B cell (primary cell): ENCODE measurements around the gene SH3GL3. TPM values are rescaled to one million over a fixed set of nuclear protein-coding genes. Genes with fewer than 3 reads are reported as not detected.

Experiments used
- ATAC-seq: fragments of 200-7000 bp; cut with Tn5 transposase; one replicate; pipeline ENCODE4 v1.10.0; 2021; ENCODE audit warnings: low read depth, mild to moderate bottlenecking, moderate number of reproducible peaks, moderate library complexity
- CTCF ChIA-PET: fragments of 350-600 bp; sonication (Branson Sonifier 250); formaldehyde crosslinking; loops from one replicate; lab custom pipeline; 2021; ENCODE audit warnings: antibody characterized with exemption, inconsistent platforms; lab: Charles Lee
- POLR2A ChIA-PET: fragments of 350-600 bp; sonication (Branson Sonifier 250); formaldehyde crosslinking; loops from one replicate; lab custom pipeline; 2021; ENCODE audit warnings: antibody characterized with exemption; lab: Charles Lee
- DNase-seq: peaks from one replicate; pipeline ENCODE4 v3.0.0; 2013
- H2AFZ ChIP-seq: 2 replicates; pipeline ENCODE4 v1.6.1; 2012; ENCODE audit warnings: mild to moderate bottlenecking, low read depth, low read length; ENCODE audit not compliant: insufficient read depth, poor library complexity, severe bottlenecking
- H3K27ac ChIP-seq, 2 donors: 1 replicate in 1 of 2; 2 replicates in 1 of 2; pipeline ENCODE4 v1.5.1; 2012 to 2013; ENCODE audit warnings: low read length in 2 of 2, mild to moderate bottlenecking in 2 of 2, moderate library complexity in 1 of 2
- H3K27me3 ChIP-seq, 4 experiments: fragments of 200-600 bp in 1 of 4; sonication (generic) in 1 of 4; replicated peaks in 1 of 4; 1 replicate in 2 of 4; 2 replicates in 2 of 4; pipeline versions ENCODE4 v1.6.1 to v1.7.0; 2013 to 2016; ENCODE audit warnings: low read length in 3 of 4, mild to moderate bottlenecking in 2 of 4, mixed read lengths in 1 of 4, moderate library complexity in 1 of 4; ENCODE audit not compliant: insufficient read depth in 4 of 4, control insufficient read depth in 3 of 4; ENCODE audit errors: control extremely low read depth in 1 of 4
- H3K36me3 ChIP-seq, 2 experiments: replicated peaks in 1 of 2; 1 replicate in 1 of 2; 2 replicates in 1 of 2; pipeline versions ENCODE4 v1.6.1 to v1.7.1; 2013; ENCODE audit warnings: low read length in 1 of 2; ENCODE audit not compliant: insufficient read depth in 2 of 2, control insufficient read depth in 1 of 2; ENCODE audit errors: control extremely low read depth in 1 of 2, extremely low read depth in 1 of 2
- H3K4me1 ChIP-seq, 2 donors: fragments of 200-600 bp in 1 of 2; sonication (generic) in 1 of 2; 1 replicate in 1 of 2; 2 replicates in 1 of 2; pipeline versions ENCODE4 v1.5.1 to v1.6.1; 2013 to 2017; ENCODE audit warnings: low read length in 2 of 2; ENCODE audit not compliant: control insufficient read depth in 2 of 2, insufficient read depth in 2 of 2
- H3K4me2 ChIP-seq: replicated peaks from 2 replicates; pipeline ENCODE3; 2012; ENCODE audit warnings: mild to moderate bottlenecking, low read depth, low read length; ENCODE audit not compliant: poor library complexity, severe bottlenecking
- H3K4me3 ChIP-seq, 5 experiments: fragments of 200-600 bp in 1 of 5; sonication (generic) in 1 of 5; 1 replicate in 3 of 5; 2 replicates in 2 of 5; pipeline versions ENCODE4 v1.5.1 to v1.7.0; 2011 to 2016; ENCODE audit warnings: low read length in 4 of 5, mild to moderate bottlenecking in 4 of 5, low read depth in 2 of 5, control low read depth in 1 of 5, moderate library complexity in 1 of 5; ENCODE audit not compliant: insufficient read depth in 1 of 5; ENCODE audit errors: control extremely low read depth in 1 of 5, extremely low read depth in 1 of 5
- H3K79me2 ChIP-seq: fragments of 200-600 bp; sonication (generic); one replicate; pipeline ENCODE4 v1.6.0; 2016; ENCODE audit warnings: low read length; ENCODE audit not compliant: control insufficient read depth, insufficient read depth
- H3K9ac ChIP-seq: fragments of 200-600 bp; sonication (generic); 2 replicates; pipeline ENCODE4 v1.6.1; 2017; ENCODE audit warnings: mild to moderate bottlenecking, low read length, moderate library complexity
- H3K9me3 ChIP-seq, 3 donors: one replicate each; pipeline versions ENCODE4 v1.6.1 to v1.7.1; 2013; ENCODE audit warnings: low read length in 2 of 3; ENCODE audit not compliant: control insufficient read depth in 2 of 3, insufficient read depth in 1 of 3; ENCODE audit errors: control extremely low read depth in 1 of 3
- H4K20me1 ChIP-seq: 2 replicates; pipeline ENCODE4 v1.6.0; 2012; ENCODE audit warnings: mild to moderate bottlenecking, low read length; ENCODE audit not compliant: insufficient read depth, control insufficient read depth, poor library complexity, severe bottlenecking
- H3K27ac Mint-ChIP-seq: one replicate; pipeline ENCODE4 v1.8.0; 2021; ENCODE audit warnings: mixed read lengths
- H3K27me3 Mint-ChIP-seq: one replicate; pipeline ENCODE4 v1.8.0; 2021; ENCODE audit warnings: mixed read lengths
- H3K4me1 Mint-ChIP-seq: one replicate; pipeline ENCODE4 v1.8.0; 2021; ENCODE audit warnings: mixed read lengths
- H3K4me3 Mint-ChIP-seq: one replicate; pipeline ENCODE4 v1.8.0; 2021; ENCODE audit warnings: mixed read lengths
- H3K9me3 Mint-ChIP-seq: one replicate; pipeline ENCODE4 v1.8.0; 2022; ENCODE audit warnings: mixed read lengths; ENCODE audit not compliant: insufficient read depth
- CTCF ChIP-seq: fragments of 200-600 bp; IDR thresholded peaks from one replicate; pipeline ENCODE4 v1.8.0; 2022; ENCODE audit warnings: antibody characterized with exemption, mild to moderate bottlenecking
- EZH2 ChIP-seq: IDR thresholded peaks from 2 replicates; pipeline ENCODE4 v1.6.1; 2012; ENCODE audit warnings: borderline replicate concordance, low read depth, mild to moderate bottlenecking, moderate library complexity, low read length; ENCODE audit not compliant: insufficient read depth, poor library complexity, severe bottlenecking
- WGBS: methylation state at CpG from one replicate; pipeline ENCODE4 v1.1.5; 2013; ENCODE audit warnings: missing lambda C conversion rate; ENCODE audit not compliant: insufficient coverage; 5-methylcytosine and 5-hydroxymethylcytosine counted together
- intact Hi-C: fragments of 100-400 bp; cut with micrococcal nuclease; formaldehyde crosslinking; loops from one replicate; pipeline ENCODE4 v1.10.0; 2022
- polyA plus RNA-seq: library from polyadenylated mRNA; depleted of rRNA; stranded (reverse); fragments of >200 nt; gene quantifications from 2 replicates; pipeline ENCODE4 v1.2.3, GENCODE V29; 2012
- total RNA-seq, 2 donors: library from RNA; stranded (reverse); fragments of 120-200 nt in 1 of 2; gene quantifications; 1 replicate in 1 of 2; 2 replicates in 1 of 2; pipeline versions ENCODE4 v1.2.3 to v1.2.4, GENCODE V29; 2013 to 2022

The SH3GL3 gene
- total and polyA plus RNA-seq, 2 donors (not counting 1 experiment from before 2014, with no cell fraction given), result not detected

- no peak overlapping the region for H3K27ac ChIP-seq
- WGBS, result no CpG with 5 or more reads among the region's 4 CpGs
- no peak overlapping the region for H3K9ac ChIP-seq
- DNase-seq, result no peak
- H3K27me3 Mint-ChIP-seq, result no peaks in the 10 kb centered on the region
- H3K36me3 ChIP-seq, result no peaks in the 10 kb centered on the region
- H2AFZ ChIP-seq, result no peak overlapping the region
- no peak for ATAC-seq
- TF ChIP-seq CTCF, result peak; percentile 62
- TF ChIP-seq EZH2, result no peak
- H4K20me1 ChIP-seq, result no peaks in the 10 kb centered on the region
- H3K79me2 ChIP-seq, result no peaks in the 10 kb centered on the region
- POLR2A ChIA-PET, result no interaction called here
- H3K4me1 Mint-ChIP-seq, result peaks cover 2% of the 10 kb centered on the region
- no peaks in the 10 kb centered on the region for H3K9me3 Mint-ChIP-seq
- H3K4me1 ChIP-seq, result no peaks in the 10 kb centered on the region
- no peak overlapping the region for H3K4me3 ChIP-seq
- intact Hi-C loops, result no loop called here
- CTCF ChIA-PET, result interaction anchor here (1.0 to 1.7 kb wide), 4 partner anchors 9 to 458 kb away, joined by 3 to 8 read pairs (median 5); no protein-coding TSS in a partner anchor
- H3K4me3 Mint-ChIP-seq, result no peak overlapping the region
- no peak overlapping the region for H3K4me2 ChIP-seq
- H3K27ac Mint-ChIP-seq, result no peak overlapping the region
- no peaks in the 10 kb centered on the region for H3K27me3 ChIP-seq
- H3K9me3 ChIP-seq, result no peaks in the 10 kb centered on the region
Measured at GRCh38 chr15:83565553-83566159, 118.5 kb downstream of the SH3GL3 start.

- Histone ChIP-seq H3K4me1 (no peaks in the 10 kb centered on the region), H3K9me3 (no peaks in the 10 kb centered on the region), H3K4me2 (no peak overlapping the region), H4K20me1 (no peaks in the 10 kb centered on the region), H3K27me3 (no peaks in the 10 kb centered on the region), H2AFZ (no peak overlapping the region), H3K9ac (no peak overlapping the region), H3K27ac (no peak overlapping the region), H3K4me3 (no peak overlapping the region), H3K36me3 (no peaks in the 10 kb centered on the region), H3K79me2 (no peaks in the 10 kb centered on the region)
- intact Hi-C loops, result no loop called here
- no peak for DNase-seq
- no peak overlapping the region for H3K27ac Mint-ChIP-seq
- ChIA-PET POLR2A (no interaction called here), CTCF (interaction anchor here (0.7 to 1.2 kb wide), 2 partner anchors 110 to 319 kb away, joined by 4 to 5 read pairs; no protein-coding TSS in a partner anchor)
- no peak overlapping the region for H3K4me3 Mint-ChIP-seq
- H3K9me3 Mint-ChIP-seq, result no peaks in the 10 kb centered on the region
- ATAC-seq, result no peak
- WGBS, result 58% methylated on average over 2 of the region's 2 CpGs
- TF ChIP-seq EZH2 (no peak), CTCF (no peak)
- peaks cover 2% of the 10 kb centered on the region for H3K4me1 Mint-ChIP-seq
- peaks cover 5% of the 10 kb centered on the region for H3K27me3 Mint-ChIP-seq
Measured at GRCh38 chr15:83567318-83567717, 120.2 kb downstream of the SH3GL3 start.
